KMS-11 (cell line): Measurements from ENCODE around the gene SLC2A13.

Experiments
- H2AFZ ChIP-seq: fragments of 200-600 bp; sonication (generic); 2 replicates; pipeline ENCODE4 v1.6.1; 2016; ENCODE audit warnings: antibody characterized with exemption, mixed run types, low read depth
- H3K27ac ChIP-seq: fragments of 200-600 bp; sonication (generic); 2 replicates; pipeline ENCODE4 v1.6.1; 2016; ENCODE audit warnings: mild to moderate bottlenecking, mixed run types
- H3K27me3 ChIP-seq: fragments of 200-600 bp; sonication (generic); 2 replicates; pipeline ENCODE4 v1.6.1; 2017; ENCODE audit warnings: mild to moderate bottlenecking, low read depth, mixed run types, moderate library complexity; ENCODE audit not compliant: insufficient read depth
- H3K36me3 ChIP-seq: fragments of 200-600 bp; sonication (generic); 2 replicates; pipeline ENCODE4 v1.6.1; 2017; ENCODE audit warnings: mild to moderate bottlenecking, mixed run types; ENCODE audit not compliant: insufficient read depth
- H3K4me1 ChIP-seq: fragments of 200-600 bp; sonication (generic); 2 replicates; pipeline ENCODE4 v1.6.1; 2016; ENCODE audit warnings: mild to moderate bottlenecking, low read depth, mixed run types; ENCODE audit not compliant: poor library complexity, severe bottlenecking
- H3K4me2 ChIP-seq: fragments of 200-600 bp; sonication (generic); 2 replicates; pipeline ENCODE4 v1.7.0; 2016; ENCODE audit warnings: mild to moderate bottlenecking, mixed run types
- H3K4me3 ChIP-seq: fragments of 200-600 bp; sonication (generic); IDR thresholded peaks from 2 replicates; pipeline ENCODE4 v1.6.1; 2017; ENCODE audit warnings: low read depth, low read length, mixed read lengths; ENCODE audit not compliant: insufficient read depth
- H3K79me2 ChIP-seq: fragments of 200-600 bp; sonication (generic); 2 replicates; pipeline ENCODE4 v1.6.1; 2016; ENCODE audit warnings: low read depth, mixed run types; ENCODE audit not compliant: insufficient read depth
- H3K9ac ChIP-seq: fragments of 200-600 bp; sonication (generic); 2 replicates; pipeline ENCODE4 v1.6.1; 2016; ENCODE audit warnings: mild to moderate bottlenecking, mixed run types
- H4K20me1 ChIP-seq: fragments of 200-600 bp; sonication (generic); 2 replicates; pipeline ENCODE4 v1.6.1; 2016; ENCODE audit warnings: mild to moderate bottlenecking, mixed run types; ENCODE audit not compliant: insufficient read depth
- TF ChIP-seq, protein P1 (sequence below): fragments of 200-600 bp; sonication (generic); conservative IDR thresholded peaks from 2 replicates; pipeline ENCODE4 v1.6.1; 2017; ENCODE audit warnings: low read depth, mild to moderate bottlenecking, antibody characterized with exemption, low read length, moderate library complexity, mixed read lengths

SLC2A13 gene

DNA sequence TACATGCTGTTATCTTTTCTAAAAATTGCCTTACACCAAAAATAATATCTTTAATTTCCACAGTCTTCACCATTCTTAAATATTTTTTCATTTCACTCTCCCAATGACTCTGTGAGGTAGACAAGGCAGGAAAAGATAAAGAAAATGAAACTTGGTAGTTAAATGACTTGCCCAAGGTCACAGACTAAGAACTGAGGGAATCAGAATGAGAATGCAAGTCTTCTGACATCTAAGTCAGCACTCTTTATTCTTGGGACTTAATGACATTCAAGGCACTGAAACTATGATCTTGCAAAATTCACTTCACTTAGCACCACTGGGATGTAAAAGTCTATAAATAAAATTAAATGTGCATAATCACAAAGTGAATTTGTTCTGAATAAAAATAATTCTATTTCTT is 104.5 kb downstream of the SLC2A13 start:
- H3K36me3 ChIP-seq: no peaks in the 10 kb centered on the region
- H3K4me2 ChIP-seq: peak overlapping the region; percentile 0; the same call in 1 of the 2 replicates
- no peak overlapping the region for H2AFZ ChIP-seq

DNA sequence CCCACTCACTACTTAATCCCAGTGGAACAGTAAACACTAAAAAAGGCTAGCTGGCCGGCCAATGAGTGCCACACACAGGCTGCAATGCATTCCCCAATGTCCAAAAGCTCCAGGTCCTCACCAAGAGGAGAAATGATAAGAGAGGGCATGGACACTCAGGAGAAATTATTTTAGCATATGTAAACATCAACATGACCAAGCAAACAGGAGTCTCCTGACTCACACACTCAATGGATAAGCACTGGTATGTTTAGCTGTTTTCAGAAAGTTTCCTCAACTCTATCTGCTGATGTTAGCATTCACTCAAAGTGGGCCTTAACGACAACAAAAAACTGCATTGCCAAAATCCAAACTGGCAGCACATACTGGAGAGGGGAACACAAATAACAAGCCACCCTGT is 105.0 kb downstream of the SLC2A13 start:
- H3K4me3 ChIP-seq: no peak overlapping the region
- H3K27ac ChIP-seq: no peak overlapping the region
- H3K79me2 ChIP-seq: no peaks in the 10 kb centered on the region
- H2AFZ ChIP-seq: no peak overlapping the region
- no peaks in the 10 kb centered on the region for H3K27me3 ChIP-seq
- H3K4me2 ChIP-seq: peak overlapping the region; percentile 0; the same call in 1 of the 2 replicates
- TF ChIP-seq, protein P1, sequence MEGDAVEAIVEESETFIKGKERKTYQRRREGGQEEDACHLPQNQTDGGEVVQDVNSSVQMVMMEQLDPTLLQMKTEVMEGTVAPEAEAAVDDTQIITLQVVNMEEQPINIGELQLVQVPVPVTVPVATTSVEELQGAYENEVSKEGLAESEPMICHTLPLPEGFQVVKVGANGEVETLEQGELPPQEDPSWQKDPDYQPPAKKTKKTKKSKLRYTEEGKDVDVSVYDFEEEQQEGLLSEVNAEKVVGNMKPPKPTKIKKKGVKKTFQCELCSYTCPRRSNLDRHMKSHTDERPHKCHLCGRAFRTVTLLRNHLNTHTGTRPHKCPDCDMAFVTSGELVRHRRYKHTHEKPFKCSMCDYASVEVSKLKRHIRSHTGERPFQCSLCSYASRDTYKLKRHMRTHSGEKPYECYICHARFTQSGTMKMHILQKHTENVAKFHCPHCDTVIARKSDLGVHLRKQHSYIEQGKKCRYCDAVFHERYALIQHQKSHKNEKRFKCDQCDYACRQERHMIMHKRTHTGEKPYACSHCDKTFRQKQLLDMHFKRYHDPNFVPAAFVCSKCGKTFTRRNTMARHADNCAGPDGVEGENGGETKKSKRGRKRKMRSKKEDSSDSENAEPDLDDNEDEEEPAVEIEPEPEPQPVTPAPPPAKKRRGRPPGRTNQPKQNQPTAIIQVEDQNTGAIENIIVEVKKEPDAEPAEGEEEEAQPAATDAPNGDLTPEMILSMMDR: no peak
- H4K20me1 ChIP-seq: no peaks in the 10 kb centered on the region
- H3K4me1 ChIP-seq: peaks cover 10% of the 10 kb centered on the region
- H3K9ac ChIP-seq: no peak overlapping the region
- no peaks in the 10 kb centered on the region for H3K36me3 ChIP-seq

More for the DNA sequence above, 104.5 kb downstream of the SLC2A13 start:
- TF ChIP-seq, protein P1: no peak
- Histone ChIP-seq H3K27ac (no peak overlapping the region), H3K27me3 (no peaks in the 10 kb centered on the region), H4K20me1 (no peaks in the 10 kb centered on the region), H3K4me1 (peaks cover 10% of the 10 kb centered on the region), H3K9ac (no peak overlapping the region), H3K4me3 (no peak overlapping the region), H3K79me2 (no peaks in the 10 kb centered on the region)

DNA sequence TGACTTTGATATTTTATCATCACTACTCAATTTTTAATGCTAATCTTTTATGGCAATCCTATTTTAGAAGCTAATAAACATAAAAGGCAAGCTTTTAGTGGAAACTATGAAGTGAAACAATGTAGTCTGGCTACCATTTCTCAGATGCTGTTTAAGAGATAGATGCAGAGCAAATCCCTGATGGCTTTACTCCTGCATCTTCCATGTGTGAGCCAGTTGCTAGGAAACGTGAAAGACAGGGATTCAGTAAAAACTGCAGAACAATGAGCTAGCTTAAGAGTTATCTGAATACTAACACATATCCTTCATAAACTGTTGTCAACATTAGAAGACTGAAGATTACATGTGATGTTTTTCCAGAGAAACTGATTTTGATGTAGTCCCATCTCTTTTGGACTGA is 112.6 kb downstream of the SLC2A13 start:
- Histone ChIP-seq H3K79me2 (no peaks in the 10 kb centered on the region), H3K4me2 (no peak overlapping the region), H4K20me1 (no peaks in the 10 kb centered on the region), H2AFZ (no peak overlapping the region), H3K27me3 (no peaks in the 10 kb centered on the region), H3K27ac (no peak overlapping the region), H3K4me1 (no peaks in the 10 kb centered on the region), H3K36me3 (no peaks in the 10 kb centered on the region), H3K9ac (no peak overlapping the region), H3K4me3 (no peak overlapping the region)
- TF ChIP-seq, protein P1: no peak

DNA sequence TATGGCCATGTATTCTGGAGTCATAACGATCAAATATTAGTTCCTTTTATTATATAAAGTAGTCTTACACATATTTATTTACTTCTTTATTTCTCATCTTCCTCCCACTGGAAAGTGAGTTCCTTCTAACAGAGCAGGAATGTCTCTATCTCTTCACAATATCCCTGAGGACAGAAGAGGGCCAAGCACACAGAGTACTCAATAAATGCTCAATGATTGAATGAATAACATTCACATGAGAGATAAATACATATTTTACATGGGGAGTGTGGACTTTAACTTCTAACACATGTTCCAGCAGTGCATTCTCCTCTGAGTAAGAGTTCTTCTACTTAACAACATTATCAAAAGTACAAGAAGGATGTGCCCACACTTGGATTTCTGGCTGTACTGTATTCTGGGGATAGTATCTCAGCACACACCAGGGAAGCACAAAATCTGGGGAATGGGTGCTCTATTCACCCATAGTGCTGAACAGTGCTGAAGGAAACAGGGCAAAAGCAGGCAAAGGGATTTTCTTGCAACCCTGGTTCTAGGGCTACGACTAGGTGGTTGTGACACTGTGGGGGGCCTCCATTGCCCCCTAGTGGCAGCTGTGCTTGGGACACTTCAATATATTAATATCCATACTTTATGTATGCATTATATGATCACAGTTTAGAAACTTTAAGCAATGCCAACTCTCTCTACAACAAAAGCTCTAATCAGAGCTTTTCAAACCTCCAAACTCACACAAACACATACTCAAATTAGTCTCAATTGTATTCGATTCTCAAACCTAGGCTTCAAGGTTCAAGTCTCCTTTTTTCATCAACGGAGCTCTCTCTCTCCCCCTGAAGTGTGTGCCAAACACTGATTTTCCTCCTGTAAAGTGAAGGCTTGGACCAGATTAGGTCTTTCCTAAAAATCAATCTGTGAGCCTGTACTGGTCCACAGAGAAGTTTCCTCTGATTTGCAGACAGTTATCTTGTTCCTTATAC is 115.5 kb downstream of the SLC2A13 start:
- H3K4me1 ChIP-seq: no peaks in the 10 kb centered on the region
- H2AFZ ChIP-seq: no peak overlapping the region
- no peaks in the 10 kb centered on the region for H3K79me2 ChIP-seq
- no peaks in the 10 kb centered on the region for H3K27me3 ChIP-seq
- H3K27ac ChIP-seq: no peak overlapping the region
- TF ChIP-seq, protein P1: peak; percentile 88
- no peak overlapping the region for H3K9ac ChIP-seq
- H4K20me1 ChIP-seq: no peaks in the 10 kb centered on the region
- no peak overlapping the region for H3K4me2 ChIP-seq
- no peaks in the 10 kb centered on the region for H3K36me3 ChIP-seq
- H3K4me3 ChIP-seq: no peak overlapping the region
